Inflammatory macrophage treated with lipopolysaccharide for 4 hours (primary cell): ENCODE data around the gene KDELR3.

Experiments used
- DNase-seq: peaks from one replicate; pipeline ENCODE4 v3.0.0-alpha.2; 2020

The KDELR3 gene

DNA sequence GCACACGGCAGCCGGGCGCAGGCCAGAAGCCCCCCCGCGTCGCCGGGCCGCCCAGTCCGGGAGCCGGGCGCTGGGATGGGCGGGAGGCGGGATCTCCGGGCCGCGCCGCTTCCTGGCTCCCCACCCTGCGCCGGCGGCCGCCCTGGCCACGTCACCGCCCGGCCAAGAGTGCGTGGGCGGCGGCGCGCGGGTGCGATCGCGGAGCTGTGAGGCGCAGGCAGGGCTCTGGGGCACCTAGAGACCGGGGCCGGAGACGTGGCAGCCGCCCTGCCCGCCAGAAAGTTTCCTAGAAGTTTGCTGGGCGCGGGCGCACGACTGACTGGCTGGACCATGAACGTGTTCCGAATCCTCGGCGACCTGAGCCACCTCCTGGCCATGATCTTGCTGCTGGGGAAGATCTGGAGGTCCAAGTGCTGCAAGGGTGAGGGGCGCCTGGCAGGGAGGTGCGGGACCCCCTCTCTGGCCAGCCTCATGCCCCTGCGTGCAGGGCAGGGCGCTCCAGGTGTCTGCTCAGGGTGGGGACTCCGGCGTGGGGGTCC lies at the start of gene KDELR3:
KDELR3 (plus strand) TSS at position 193 of the 539 bp plus-strand sequence; CDS start at position 331, 138 bp downstream.
- peak; percentile 70 for DNase-seq

DNA sequence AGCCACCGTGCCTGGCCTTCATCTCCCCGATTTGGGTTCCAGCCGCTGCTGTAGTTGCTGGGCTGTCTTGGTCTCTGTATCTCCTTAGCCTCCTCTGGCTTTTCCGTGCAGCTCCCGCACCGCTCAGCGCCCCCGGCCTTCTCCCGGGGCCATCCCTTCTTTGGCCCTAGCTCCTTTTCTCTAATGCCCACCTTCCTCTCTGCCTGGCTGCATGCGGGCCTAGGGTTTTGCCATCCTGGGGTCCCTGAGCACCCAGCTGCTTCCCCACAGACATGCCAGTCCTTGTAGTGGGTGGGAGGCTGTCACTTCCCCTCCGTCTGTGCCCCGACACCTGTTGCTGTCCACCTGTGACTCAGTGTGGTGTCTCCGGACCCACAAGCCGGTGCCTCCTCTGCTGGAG lies 49.3 kb upstream of the KDELR3 start:
- no peak for DNase-seq

DNA sequence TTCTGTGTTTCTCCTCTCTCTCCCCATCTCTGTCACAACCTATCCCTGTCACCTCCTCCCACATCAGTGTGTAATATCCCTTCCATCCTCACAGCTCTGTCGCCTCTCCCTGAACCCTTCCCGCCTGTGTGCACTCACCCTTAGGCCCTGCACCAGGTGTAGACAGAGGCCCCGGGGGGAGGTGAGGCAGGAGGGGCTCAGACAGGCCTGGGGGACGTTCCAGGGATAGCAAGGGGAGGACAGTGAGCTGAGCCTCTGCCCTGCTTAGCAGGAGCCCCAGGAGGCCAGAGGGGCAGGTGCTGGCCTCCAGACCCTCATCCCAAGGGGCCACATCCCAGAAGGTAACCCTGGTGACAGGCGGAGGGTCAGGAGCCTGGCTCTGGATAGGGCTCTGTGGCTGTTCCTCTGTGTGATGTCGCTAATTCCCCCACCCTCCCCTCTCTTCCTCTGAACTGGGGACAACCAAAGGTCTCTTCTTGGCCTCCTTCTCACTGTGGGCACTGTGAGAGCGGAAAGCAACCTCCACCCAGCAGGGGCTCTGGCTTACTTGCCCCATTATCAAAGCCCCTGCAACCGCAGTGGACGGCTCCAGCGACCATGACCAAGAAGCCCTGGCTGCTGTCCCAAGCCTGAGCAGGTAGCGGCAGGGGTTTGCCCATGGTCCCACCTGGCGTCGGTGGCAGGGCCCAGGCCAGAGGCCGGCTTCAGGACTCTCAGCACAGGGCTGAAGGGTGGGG lies 48.6 kb upstream of the KDELR3 start:
- no peak for DNase-seq

DNA sequence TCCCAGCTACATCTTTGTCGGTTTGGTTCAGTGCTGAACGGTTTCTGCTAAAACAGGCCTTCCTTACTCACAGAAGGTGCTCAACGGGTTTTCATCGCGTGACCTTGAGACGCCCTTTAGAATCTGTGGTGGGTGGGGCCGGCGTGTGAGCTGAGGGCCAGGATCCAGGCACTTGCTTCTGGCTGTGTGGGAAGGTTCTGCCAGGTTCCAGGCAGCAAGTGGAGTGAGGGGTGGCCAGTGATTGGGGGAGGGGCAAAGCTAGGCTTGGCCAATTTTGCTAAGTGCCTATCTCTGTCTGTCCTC lies 48.1 kb upstream of the KDELR3 start:
- no peak for DNase-seq

DNA sequence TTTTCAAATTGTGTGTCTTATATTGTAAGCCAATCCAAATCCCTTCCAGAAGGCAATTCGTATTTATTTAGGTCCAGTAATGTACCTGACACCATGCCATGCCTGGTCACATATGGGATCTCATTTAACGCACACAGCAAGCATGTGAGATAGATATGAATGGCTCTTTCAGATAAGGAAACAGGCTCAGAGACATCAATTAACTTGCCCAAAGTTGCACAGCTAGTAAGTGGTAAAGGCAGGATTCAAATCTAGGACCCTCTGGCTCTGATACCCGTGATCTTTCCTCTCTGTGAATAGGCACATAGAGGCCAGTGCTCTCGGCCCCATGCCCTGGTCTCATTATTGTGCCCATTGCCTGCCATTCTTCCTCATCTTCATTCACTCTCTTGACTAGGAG lies 47.2 kb upstream of the KDELR3 start:
- no peak for DNase-seq

DNA sequence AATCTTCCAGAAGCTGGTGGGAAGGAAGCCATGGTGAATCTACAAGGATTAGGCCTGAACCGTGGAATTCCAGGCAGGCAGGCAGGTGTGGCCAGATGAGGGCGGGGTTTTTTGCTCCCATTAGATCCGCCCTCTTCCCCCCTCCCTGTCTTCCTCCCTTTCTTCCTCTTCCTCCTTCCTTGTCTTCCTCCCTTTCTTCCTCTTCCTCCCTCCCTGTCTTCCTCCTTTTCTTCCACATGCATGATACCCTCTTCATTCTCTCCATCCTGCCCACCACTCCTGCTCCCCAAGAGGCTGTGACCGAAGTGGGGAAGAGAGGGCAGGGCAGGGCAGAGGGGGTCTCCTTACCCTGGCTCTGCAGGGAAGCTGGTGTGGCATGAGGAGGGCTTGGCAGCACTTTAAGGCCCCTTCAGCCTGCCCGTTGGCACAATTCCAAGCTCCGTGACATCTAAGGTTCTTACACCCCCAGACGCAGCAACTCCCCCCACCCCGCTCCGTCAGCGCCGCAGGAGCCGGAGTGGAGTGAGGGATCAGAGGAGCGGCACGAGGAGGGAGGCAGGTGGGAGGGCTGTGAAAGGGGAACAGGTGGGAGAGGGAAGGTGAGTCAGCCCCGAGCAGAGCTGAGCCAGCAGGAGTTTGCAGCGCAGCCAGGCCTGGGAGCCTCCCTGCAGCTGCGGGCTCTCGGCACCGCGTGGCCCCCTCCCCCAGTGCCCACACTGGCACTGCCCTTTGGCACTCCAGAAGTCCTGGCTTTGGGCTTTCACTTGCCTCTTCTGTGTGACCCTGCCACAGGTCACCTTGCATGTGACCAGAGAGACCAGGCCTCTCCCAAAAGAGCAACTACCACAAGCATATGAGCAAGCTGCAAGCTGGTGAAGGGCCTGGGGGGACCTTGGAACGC lies 45.0 kb upstream of the KDELR3 start:
- no peak for DNase-seq

DNA sequence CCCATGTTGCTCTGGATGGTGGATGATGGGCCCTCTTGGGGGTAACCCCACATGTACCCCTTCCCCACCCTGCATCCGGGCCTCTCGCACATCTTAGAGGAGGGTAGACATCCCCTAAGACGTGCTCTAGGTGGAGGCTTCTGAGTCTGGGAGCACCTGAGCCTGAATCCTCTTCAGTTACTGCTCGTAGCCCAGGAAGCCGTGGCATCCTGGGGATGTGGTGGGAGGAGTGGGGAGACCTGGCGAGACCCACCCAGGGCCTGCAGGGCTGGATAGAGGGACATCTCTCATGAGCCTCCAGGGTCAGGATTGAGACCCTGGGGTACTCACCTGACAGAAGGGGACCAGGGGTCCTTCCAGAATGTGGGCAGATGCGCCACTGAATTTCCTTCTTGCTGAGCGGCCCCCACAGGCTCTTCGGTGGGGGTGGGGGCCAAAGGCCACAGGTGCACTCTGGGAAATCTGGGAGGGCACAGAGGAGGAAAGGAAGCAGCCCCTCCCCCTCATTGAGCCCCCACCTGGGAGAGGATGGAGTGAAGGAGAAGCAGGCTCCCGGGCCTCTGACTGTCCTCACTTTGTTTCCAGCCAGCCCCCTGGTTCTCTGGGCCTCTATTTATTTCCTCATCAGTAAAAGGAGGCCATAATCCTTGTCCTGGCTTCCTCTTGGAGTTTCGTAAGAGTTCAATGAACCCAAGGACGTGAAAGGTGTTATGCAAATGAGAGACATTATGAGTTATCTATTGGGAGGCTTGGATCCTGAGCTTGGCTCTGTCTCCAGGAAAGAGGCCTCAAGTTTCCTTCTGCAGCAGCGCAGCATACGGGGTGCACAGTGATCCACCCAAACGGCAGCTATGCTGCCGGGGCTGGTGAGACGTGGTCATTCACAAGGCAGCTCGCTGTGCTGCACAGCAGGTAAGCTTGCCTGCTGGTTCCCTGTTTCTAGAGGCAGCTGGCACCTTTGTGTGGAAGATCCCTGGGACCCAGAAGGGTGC lies 44.1 kb upstream of the KDELR3 start:
- DNase-seq = no peak

DNA sequence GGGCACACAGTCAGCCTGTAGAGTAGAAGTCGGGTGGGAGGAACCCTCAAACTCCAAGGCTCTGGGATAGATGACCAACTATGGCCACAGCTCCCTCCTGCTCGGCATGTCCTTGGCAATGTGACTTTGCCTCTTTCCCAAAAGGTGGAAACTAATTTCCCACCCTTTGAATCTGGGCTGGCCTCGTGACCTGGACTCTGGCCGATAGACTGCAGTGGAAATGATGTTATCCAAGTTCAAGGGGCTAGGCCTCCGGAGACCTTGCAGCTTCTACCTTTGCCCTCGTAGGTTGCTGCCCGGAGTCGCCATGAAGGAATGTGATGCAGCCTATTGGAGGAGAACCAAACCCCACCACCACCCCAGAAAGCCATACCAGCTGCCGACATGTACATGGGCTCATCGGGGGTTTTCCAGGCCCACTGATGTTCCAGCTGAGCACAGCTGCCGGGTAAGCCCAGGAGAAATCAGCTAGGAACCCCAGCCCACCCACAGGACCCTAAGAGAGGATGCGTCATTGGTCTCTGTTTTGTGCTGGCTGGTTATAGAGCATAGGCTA lies 43.3 kb upstream of the KDELR3 start:
- no peak for DNase-seq

DNA sequence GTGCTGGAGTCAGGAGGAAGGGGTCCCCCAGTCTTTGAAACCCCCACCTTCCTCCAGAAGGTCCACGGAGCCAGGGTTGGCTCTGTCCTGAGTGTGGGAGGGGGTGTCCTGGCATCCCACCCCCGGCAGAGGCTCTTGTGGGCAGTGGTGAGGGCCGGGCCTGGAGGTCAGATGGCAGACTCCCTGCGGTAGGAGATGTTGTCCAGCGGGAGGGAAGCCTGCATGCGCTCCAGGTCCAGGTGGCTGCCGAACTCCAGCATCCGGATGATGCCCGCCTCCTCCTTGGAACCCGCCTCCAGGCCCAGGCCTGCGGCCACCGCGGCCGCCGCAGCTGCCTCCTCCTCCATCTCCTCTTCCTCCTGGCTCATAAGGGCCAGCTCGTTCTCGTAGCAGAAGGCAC lies 41.3 kb upstream of the KDELR3 start:
- DNase-seq = no peak

DNA sequence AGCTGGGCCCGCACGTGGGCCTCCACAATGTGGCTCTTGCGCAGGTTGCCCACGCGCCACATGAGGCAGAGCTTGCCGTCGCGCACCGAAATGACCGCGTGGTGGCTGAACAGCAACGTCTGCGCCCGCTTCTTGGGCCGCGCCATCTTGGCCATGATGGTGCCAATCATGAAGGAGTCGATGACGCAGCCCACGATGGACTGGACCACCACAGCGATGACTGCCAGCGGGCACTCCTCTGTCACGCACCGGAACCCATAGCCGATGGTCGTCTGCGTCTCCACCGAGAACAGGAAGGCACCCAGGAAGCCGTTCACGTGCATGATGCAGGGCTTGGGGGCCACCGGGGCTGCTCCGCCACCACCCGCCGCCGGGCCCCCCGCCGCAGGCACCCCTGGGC lies 40.4 kb upstream of the KDELR3 start:
- DNase-seq = no peak

DNA sequence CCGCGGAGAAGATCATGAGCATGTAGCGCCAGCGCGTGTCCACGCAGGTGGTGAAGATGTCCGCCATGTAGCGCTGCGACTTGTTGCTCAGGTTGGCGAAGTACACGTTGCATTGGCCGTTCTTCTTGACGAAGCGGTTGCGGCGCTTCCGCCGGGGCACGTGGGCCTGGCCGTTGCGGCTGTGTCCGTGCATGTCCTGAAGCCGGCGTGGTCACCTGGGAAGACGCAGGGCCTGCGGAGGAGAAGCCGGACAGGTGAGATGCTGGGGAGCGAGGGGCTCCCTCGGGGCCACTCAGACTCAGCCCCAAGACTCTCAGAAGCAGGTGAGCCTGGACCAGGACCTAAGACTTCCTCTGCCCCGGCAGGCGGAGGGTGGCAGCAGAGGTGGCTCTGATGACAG lies 40.0 kb upstream of the KDELR3 start:
- no peak for DNase-seq

DNA sequence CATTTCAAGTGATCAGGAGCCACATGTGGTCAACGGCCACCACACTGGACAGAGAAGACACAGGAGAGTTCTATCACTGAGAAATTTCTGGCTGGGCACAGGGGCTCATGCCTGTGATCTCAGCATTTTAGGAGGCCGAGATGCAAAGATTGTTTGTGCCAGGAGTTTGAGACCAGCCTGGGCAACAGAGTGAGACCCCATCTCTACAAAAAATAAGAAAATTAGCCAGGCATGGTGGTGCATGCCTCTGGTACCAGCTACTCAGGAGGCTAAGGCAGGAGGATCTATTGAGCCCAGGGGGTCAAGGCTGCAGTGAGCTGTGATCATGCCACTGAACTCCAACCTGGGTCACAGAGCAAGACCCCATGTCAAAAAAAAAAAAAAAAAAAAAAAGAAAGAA lies 39.2 kb upstream of the KDELR3 start:
- DNase-seq = no peak

DNA sequence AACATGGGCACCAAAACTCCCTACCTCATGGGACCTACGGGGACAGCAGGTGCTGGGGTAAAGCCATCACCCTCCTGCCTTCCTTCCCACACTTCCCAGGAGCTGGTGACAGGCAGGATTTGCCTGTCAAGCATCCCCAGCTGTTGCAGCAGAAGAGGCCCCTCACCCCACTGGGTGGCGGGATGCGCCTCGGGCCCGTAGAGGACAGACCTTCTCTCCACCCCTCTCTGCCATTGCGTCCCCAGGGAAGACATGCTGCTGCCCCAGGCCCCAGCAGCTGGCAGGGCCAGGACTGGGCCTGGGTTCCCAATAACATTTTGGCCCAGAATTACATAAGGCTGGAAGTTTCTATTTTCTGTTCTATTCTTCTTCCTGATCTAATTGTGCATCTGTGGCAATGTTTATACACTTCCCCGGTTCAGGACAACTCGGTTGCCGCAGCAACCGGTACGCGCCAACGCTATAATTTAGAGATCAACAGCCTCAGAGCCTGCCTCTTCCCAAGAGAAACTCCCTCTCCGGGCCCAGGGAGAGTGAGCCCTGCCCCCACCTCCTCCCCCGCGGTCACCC lies 38.3 kb upstream of the KDELR3 start:
- no peak for DNase-seq

DNA sequence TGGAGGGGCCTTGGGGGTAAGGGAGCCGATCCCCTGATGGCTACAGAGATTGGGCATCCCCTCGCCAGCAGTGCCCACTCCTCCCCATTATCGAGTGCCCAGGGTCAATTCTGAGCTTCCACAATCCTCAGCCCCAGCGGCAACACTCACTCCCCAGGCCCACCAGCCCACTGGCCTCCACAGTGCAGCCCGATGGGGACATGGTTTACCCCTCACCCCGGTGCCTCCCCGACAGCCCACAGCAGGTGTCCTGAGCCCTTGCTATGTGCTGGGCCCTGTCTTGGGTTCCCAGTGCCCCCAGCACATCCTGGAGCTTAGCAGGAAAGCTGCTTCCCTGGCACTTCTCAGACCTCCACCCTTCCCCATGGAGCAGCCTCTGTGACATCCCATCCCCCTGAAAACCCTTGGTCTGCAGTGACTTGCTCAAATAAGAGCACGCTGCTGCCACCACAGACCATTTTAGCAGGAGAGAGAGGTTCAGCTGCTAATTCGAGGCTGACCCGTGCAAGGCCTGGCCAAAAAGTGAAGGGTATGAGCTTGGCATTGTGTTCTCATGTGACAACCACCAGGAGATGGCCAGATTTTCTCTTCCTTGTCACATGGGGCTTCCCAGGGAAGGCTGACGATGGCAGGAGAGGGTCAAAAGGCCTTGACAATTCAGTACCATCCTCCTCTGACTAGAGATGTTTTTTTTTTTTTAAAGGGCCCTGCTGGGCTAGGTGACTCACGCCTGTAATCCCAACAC lies 36.5 kb upstream of the KDELR3 start:
- DNase-seq = no peak

DNA sequence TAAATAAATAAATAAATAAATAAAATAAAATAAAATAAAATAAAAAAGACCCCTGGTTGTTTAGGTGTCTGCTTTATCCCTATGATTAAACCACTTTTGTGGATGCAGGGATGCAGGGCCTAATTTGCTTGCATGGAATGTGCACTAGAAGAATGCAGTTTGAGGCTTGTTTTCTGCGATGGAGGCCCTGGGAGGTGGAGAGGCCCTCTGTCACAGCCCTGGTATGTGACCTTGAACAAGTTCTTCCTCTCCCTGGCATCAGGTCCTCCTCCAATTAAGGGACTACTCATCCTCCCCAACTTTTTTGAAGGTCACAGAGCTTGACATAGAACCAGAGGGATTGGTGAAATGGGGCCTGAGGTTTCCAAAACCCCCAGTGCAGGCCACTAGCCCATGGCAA lies 35.6 kb upstream of the KDELR3 start:
- no peak for DNase-seq

DNA sequence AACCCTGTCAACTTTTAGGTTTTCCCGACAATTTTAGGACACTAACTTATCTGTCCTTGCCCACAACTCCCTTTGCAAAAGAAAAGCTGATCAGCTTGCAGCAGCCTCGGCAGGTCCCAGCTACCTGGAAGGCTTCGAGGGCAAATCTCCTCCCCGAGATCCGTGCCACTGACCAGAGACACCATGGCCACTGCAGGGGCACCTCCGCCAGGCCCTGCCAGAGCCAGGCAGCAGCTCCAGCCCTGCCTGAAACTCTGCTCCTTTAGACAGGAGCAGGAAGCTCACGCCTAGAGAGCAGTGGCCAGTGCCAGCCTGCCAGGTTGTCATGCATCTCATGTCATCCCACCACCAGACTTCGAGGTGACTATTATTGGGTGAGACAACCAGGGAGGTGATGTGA lies 34.0 kb upstream of the KDELR3 start:
- no peak for DNase-seq

DNA sequence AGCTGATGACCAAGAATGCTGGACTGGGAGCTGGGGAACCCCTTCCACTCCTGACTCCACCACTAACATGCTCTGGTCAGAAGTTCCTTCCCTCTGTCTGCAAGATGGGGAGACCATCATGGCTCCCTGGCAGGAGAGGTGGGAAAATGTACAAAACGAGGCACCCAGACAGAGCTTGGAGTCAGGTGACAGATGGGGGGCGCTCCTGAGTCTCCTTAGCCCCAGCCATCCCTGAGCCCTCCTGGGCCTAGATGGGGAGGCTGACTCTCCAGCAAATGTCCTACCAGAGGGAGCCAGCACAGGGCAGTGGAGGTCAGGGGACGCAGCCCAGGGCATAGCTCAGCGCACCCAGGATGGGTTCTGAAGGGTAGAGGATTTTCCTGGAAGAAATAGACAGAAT lies 32.9 kb upstream of the KDELR3 start:
- DNase-seq = no peak

DNA sequence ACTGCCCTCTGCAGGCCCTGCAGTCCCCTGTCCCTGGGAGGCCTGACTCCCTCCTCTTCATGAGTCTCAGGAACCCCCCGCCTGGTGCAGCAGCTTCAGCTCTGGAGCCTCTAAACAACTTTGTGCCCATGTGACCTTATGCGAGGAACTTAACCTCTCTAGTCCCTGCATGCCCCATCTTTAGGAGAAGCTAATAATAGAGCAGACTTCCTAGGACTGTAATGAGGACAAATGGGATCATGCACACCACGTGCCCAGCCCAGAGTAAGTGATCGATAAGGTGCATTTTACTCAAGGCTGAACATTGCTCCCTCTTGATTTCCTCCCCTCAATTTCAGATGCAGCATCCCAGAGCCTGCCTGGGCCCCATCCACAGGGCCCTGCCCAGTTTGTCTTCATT lies 31.9 kb upstream of the KDELR3 start:
- no peak for DNase-seq

DNA sequence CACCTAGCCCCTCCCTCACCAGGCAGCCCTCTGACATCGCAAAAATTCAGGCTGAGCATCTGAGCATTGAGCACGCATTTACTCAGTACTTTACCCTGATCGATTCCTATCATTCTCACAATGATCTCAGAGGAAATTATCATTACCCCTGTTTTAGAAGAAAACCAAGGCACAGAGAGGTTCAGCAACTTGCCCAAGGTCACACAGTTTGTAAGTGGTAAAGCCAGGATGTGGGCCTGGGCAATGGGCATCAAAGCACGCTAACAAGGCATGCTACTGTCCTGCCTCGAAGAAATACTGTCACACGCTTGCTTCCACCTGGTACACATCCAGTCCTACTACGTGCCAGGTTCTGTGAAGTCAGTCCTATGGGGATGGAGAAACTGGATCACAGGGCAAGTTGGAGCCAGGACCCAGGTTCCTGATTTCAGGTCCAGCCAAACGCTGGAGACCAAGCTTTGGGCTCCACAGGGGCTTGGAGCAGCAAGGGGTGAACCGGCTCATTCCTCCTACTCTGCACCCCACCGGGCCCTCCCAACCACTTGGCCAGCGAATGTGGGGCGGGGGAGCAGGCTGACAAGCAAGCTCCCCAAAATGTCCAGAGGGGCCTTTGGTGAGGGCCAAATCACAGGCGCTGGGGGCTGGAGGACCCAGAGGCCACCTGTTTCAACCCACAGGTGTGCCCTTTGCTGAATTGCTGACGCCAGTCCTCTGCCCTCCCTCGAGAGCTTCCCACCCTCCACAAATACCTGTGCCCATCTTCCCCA lies 31.1 kb upstream of the KDELR3 start:
- DNase-seq = no peak

DNA sequence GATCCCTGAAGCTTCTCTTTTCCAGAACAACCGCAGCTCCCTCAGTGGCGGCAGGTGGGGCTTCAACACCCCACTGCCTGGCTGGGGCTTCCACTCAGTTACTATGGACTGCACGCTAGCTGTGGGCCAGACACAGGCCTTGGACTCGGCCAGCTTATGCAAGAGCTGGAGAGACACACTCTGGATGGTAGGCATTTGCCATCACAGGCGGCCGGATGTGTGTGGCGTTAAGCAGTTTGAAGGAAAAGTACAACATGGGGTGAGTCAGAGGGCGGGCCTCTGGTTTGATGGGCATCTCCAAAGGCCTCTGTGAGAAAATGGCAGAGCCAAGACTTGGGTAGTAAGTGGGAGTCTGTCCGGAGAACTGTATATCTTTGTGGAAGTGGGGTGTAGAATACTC lies 30.5 kb upstream of the KDELR3 start:
- DNase-seq = no peak
